ENCODE data around the gene ADRA2B.

The ADRA2B gene

GRCh38 chr2:96128456-96128855, 12.1 kb upstream of the ADRA2B start:
- Histone ChIP-seq H3K27me3 (ENCODE audit: insufficient read depth, poor library complexity, severe bottlenecking) (no peaks in the 10 kb centered on the region), H3K27ac (replicated peaks) (no peak overlapping the region), H3K4me3 (replicated peaks; ENCODE audit: insufficient read depth, low read length) (no peak overlapping the region)
- no peak for TF ChIP-seq POLR2AphosphoS5 (IDR thresholded peaks at IDR 0.05; ENCODE audit: low read depth)
- TF ChIP-seq CTCF (IDR thresholded peaks at IDR 0.05; ENCODE audit: insufficient read depth, low read length) = no peak
- no peak for TF ChIP-seq SPI1 (IDR thresholded peaks at IDR 0.05; ENCODE audit: borderline replicate concordance, low read depth)
- no peak for TF ChIP-seq GABPA (IDR thresholded peaks at IDR 0.05; ENCODE audit: low read depth)
- TF ChIP-seq REST (IDR thresholded peaks at IDR 0.05; ENCODE audit: insufficient replicate concordance, low read depth) = no peak
- DNase-seq (ENCODE audit: low read depth in 1 of 2, low spot score in 1 of 2) = no peak

GRCh38 chr2:96124406-96125265, 8.3 kb upstream of the ADRA2B start:
- peaks cover 3% of the 10 kb centered on the region for H3K27me3 ChIP-seq (ENCODE audit: insufficient read depth, poor library complexity, severe bottlenecking)
- no peak for DNase-seq (ENCODE audit: low read depth in 1 of 2, low spot score in 1 of 2)

More at GRCh38 chr2:96124406-96125265, 8.3 kb upstream of the ADRA2B start:
- no peak overlapping the region for H3K27ac ChIP-seq (replicated peaks)
- TF ChIP-seq REST (IDR thresholded peaks at IDR 0.05; ENCODE audit: insufficient replicate concordance, low read depth) = no peak
- no peak for TF ChIP-seq CTCF (IDR thresholded peaks at IDR 0.05; ENCODE audit: insufficient read depth, low read length)
- TF ChIP-seq SPI1 (IDR thresholded peaks at IDR 0.05; ENCODE audit: borderline replicate concordance, low read depth) = no peak
- no peak for TF ChIP-seq GABPA (IDR thresholded peaks at IDR 0.05; ENCODE audit: low read depth)
- H3K4me3 ChIP-seq (replicated peaks; ENCODE audit: insufficient read depth, low read length) = no peak overlapping the region

Data from HL-60 (cell line).